ENCODE results near the gene COX8A. TPM values are rescaled to one million over a fixed set of nuclear protein-coding genes. Genes with fewer than 3 reads are reported as not detected.

COX8A gene
- polyA plus RNA-seq, 1 experiment, result 200 TPM

GRCh38 chr11:64023712-64024710 lies 49.6 kb downstream of the COX8A start:
- peaks cover 27% of the 10 kb centered on the region for H3K27me3 ChIP-seq (ENCODE audit: control insufficient read depth, insufficient read depth, low read length)
- H3K9me3 ChIP-seq (ENCODE audit: control insufficient read depth, insufficient read depth, low read length), result no peaks in the 10 kb centered on the region; the same call in 1 of the 2 replicates
- TF ChIP-seq CTCF (IDR thresholded peaks at IDR 0.05; ENCODE audit: low read depth, low read length), result no peak
- ChIA-PET POLR2A (no interaction called here), CTCF (no interaction called here)
- H3K4me3 ChIP-seq (ENCODE audit: low read depth, low read length), result no peak overlapping the region
- no peak overlapping the region for H3K27ac ChIP-seq (ENCODE audit: low read depth, low read length)
- no peak for DNase-seq (ENCODE audit: low read depth, low spot score)

GRCh38 chr11:64025205-64025604 lies 50.8 kb downstream of the COX8A start:
- Histone ChIP-seq H3K4me3 (ENCODE audit: low read depth, low read length) (no peak overlapping the region), H3K9me3 (ENCODE audit: control insufficient read depth, insufficient read depth, low read length) (no peaks in the 10 kb centered on the region), H3K27ac (ENCODE audit: low read depth, low read length) (no peak overlapping the region), H3K27me3 (ENCODE audit: control insufficient read depth, insufficient read depth, low read length) (peaks cover 27% of the 10 kb centered on the region)
- POLR2A ChIA-PET, result interaction anchor here (0.6 kb wide), 1 partner anchor 308 kb away, joined by 10 read pairs; no protein-coding TSS in a partner anchor
- DNase-seq (ENCODE audit: low read depth, low spot score), result no peak
- no peak for TF ChIP-seq CTCF (IDR thresholded peaks at IDR 0.05; ENCODE audit: low read depth, low read length)
- CTCF ChIA-PET, result no interaction called here

Small RNAs within 50 kb of the gene (small RNA-seq; reads per million reads assigned to genes)
- not detected for gene RNU6-45P (ENCODE audit: insufficient read length, low read depth)

Other genes starting within 250 kb of the COX8A start
- 8.3 and 8.6 TPM in 2 replicates for gene ZFTA, start 205.8 kb upstream of the COX8A start, polyA plus RNA-seq (2011; rRNA removed)
- 15.8 and 20.9 TPM in 2 replicates for gene SPINDOC, start 161.2 kb upstream of the COX8A start, polyA plus RNA-seq (2011; rRNA removed)
- 14.5 and 16.5 TPM in 2 replicates for gene MARK2, start 135.5 kb upstream of the COX8A start, polyA plus RNA-seq (2011; rRNA removed)
- 4.4 and 5.2 TPM in 2 replicates for gene RCOR2, start 57.5 kb upstream of the COX8A start, polyA plus RNA-seq (2011; rRNA removed)
- 17.4 and 18.0 TPM in 2 replicates for gene NAA40, start 35.6 kb upstream of the COX8A start, polyA plus RNA-seq (2011; rRNA removed)
- gene OTUB1, start 11.8 kb downstream of the COX8A start, polyA plus RNA-seq (2011; rRNA removed), result 99.0 and 105 TPM in 2 replicates
- gene FLRT1, start 61.3 kb downstream of the COX8A start, polyA plus RNA-seq (2011; rRNA removed), result 0.17 and 0.33 TPM in 2 replicates
- gene MACROD1, start 191.5 kb downstream of the COX8A start, polyA plus RNA-seq (2011; rRNA removed), result 8.0 and 8.1 TPM in 2 replicates
- 166 and 171 TPM in 2 replicates for gene STIP1, start 211.6 kb downstream of the COX8A start, polyA plus RNA-seq (2011; rRNA removed)
- gene FERMT3, start 232.1 kb downstream of the COX8A start, polyA plus RNA-seq (2011; rRNA removed), result 0.38 and 0.72 TPM in 2 replicates

All from AG04450 (cell line).